OCI-LY7 (cell line): ENCODE data around the gene PLAAT5. TPM values are rescaled to one million over a fixed set of nuclear protein-coding genes. Genes with fewer than 3 reads are reported as not detected.

Experiments used
- BruUV-seq: library from RNA; stranded (reverse); fragments of 400-500 nt; replicated peaks from 2 replicates; lab custom pipeline; 2021; lab: Mats Ljungman, UMichigan
- CTCF ChIA-PET: fragments of 300-600 bp; sonication (Branson Sonifier 250); formaldehyde crosslinking; loops from one replicate; lab custom pipeline; 2022; ENCODE audit warnings: antibody characterized with exemption; ENCODE audit not compliant: unreplicated experiment; lab: Charles Lee
- POLR2A ChIA-PET: fragments of 300-600 bp; sonication (Branson Sonifier 250); formaldehyde crosslinking; loops from one replicate; lab custom pipeline; 2022; ENCODE audit warnings: antibody characterized with exemption; lab: Charles Lee
- DNase-seq: peaks from one replicate; pipeline ENCODE4 v3.0.0-alpha.2; 2015; ENCODE audit warnings: low spot score
- H2AFZ ChIP-seq: fragments of 200-600 bp; sonication (generic), shearing (Covaris generic); 2 replicates; pipeline ENCODE4 v1.6.1; 2014; ENCODE audit warnings: mild to moderate bottlenecking, antibody characterized with exemption, low read length, moderate library complexity
- H3K27ac ChIP-seq: fragments of 200-600 bp; sonication (generic); 2 replicates; pipeline ENCODE4 v1.5.1; 2014; ENCODE audit warnings: mixed run types, low read depth, mild to moderate bottlenecking, moderate library complexity, low read length, inconsistent platforms; ENCODE audit not compliant: poor library complexity, severe bottlenecking
- H3K36me3 ChIP-seq: fragments of 200-600 bp; sonication (generic); 2 replicates; pipeline ENCODE4 v1.6.1; 2014; ENCODE audit warnings: mild to moderate bottlenecking, antibody characterized with exemption, low read length, moderate library complexity, mixed read lengths; ENCODE audit not compliant: insufficient read depth
- H3K4me1 ChIP-seq: fragments of 200-600 bp; sonication (generic); 2 replicates; pipeline ENCODE4 v1.5.1; 2014; ENCODE audit warnings: mild to moderate bottlenecking, low read length; ENCODE audit not compliant: insufficient read depth, poor library complexity, severe bottlenecking
- H3K4me2 ChIP-seq: fragments of 200-600 bp; sonication (generic); 2 replicates; pipeline ENCODE4 v1.6.1; 2014; ENCODE audit warnings: mild to moderate bottlenecking, low read length
- H3K4me3 ChIP-seq: fragments of 200-600 bp; sonication (generic); 2 replicates; pipeline ENCODE4 v1.5.1; 2014; ENCODE audit warnings: mild to moderate bottlenecking, low read depth, low read length; ENCODE audit not compliant: poor library complexity, severe bottlenecking
- H3K79me2 ChIP-seq: fragments of 200-600 bp; sonication (generic); 2 replicates; pipeline ENCODE4 v1.6.1; 2016; ENCODE audit warnings: low read depth, mild to moderate bottlenecking, low read length, moderate library complexity, mixed read lengths; ENCODE audit not compliant: insufficient read depth
- H3K9me2 ChIP-seq: fragments of 200-600 bp; sonication (generic); 2 replicates; pipeline ENCODE4 v1.6.1; 2016; ENCODE audit warnings: mild to moderate bottlenecking, low read length, mixed read lengths; ENCODE audit not compliant: insufficient read depth
- H3K9me3 ChIP-seq: fragments of 200-600 bp; sonication (generic); 2 replicates; pipeline ENCODE4 v1.6.1; 2014; ENCODE audit warnings: mild to moderate bottlenecking, mixed run types, low read length, mixed read lengths
- H4K20me1 ChIP-seq: fragments of 200-600 bp; sonication (generic); 2 replicates; pipeline ENCODE4 v1.6.1; 2014; ENCODE audit warnings: mild to moderate bottlenecking, antibody characterized with exemption, low read length, moderate library complexity, mixed read lengths; ENCODE audit not compliant: insufficient read depth
- EZH2phosphoT487 ChIP-seq: fragments of 200-600 bp; sonication (generic); IDR thresholded peaks from 2 replicates; pipeline ENCODE4 v1.6.1; 2018; ENCODE audit warnings: low read depth, borderline replicate concordance, mild to moderate bottlenecking, mixed run types, antibody characterized with exemption, low read length, moderate library complexity, mixed read lengths
- intact Hi-C: fragments of 100-400 bp; cut with micrococcal nuclease; formaldehyde crosslinking; loops from one replicate; pipeline ENCODE4 v1.10.0; 2022; ENCODE audit not compliant: unreplicated experiment
- total RNA-seq, 2 experiments: library from RNA; depleted of rRNA in 1 of 2; stranded (reverse); fragments of >200 nt in 1 of 2; shearing (Covaris generic) in 1 of 2; gene quantifications; 2 replicates each; pipeline ENCODE4 v1.2.3, GENCODE V29; 2014 to 2022
- TF ChIP-seq, protein P1 (sequence below): fragments of 200-600 bp; sonication (generic); conservative IDR thresholded peaks from 2 replicates; pipeline ENCODE4 v1.5.1; 2014; ENCODE audit warnings: mild to moderate bottlenecking, antibody characterized with exemption, low read length, moderate library complexity, mixed read lengths

Gene PLAAT5
- total RNA-seq, 2 experiments from 2014 or later = not detected

DNA sequence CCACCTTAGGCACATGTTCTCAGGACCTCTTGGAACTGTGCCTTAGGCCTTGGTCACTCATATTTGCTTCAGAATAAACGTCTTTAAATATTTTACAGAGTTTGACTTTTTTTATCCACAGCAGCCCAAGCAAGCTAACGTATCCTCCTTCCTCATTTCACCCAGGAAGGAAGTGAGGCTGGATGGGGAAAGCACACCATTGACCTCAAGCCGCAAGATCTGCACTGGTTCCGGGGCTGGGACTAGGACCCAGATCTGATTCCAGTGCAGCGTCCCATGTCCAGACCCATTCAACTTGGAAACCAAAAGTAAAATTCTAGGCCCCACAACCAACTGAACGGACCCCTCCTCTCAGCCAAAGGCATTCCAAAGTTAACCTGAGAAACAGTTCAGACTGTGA, 12.5 kb upstream of the PLAAT5 start:
- DNase-seq = no peak
- Histone ChIP-seq H3K36me3 (no peaks in the 10 kb centered on the region), H3K4me2 (no peak overlapping the region), H3K27ac (no peak overlapping the region), H2AFZ (no peak overlapping the region), H3K9me3 (peaks cover 9% of the 10 kb centered on the region; the same call in 1 of the 2 replicates), H3K79me2 (no peaks in the 10 kb centered on the region), H4K20me1 (no peaks in the 10 kb centered on the region), H3K4me3 (no peak overlapping the region), H3K4me1 (no peaks in the 10 kb centered on the region), H3K9me2 (no peaks in the 10 kb centered on the region)
- BruUV-seq = no TSS peak
- intact Hi-C loops = no loop called here
- CTCF ChIA-PET = no interaction called here
- POLR2A ChIA-PET = no interaction called here
- TF ChIP-seq EZH2phosphoT487 = no peak
- TF ChIP-seq, protein P1, sequence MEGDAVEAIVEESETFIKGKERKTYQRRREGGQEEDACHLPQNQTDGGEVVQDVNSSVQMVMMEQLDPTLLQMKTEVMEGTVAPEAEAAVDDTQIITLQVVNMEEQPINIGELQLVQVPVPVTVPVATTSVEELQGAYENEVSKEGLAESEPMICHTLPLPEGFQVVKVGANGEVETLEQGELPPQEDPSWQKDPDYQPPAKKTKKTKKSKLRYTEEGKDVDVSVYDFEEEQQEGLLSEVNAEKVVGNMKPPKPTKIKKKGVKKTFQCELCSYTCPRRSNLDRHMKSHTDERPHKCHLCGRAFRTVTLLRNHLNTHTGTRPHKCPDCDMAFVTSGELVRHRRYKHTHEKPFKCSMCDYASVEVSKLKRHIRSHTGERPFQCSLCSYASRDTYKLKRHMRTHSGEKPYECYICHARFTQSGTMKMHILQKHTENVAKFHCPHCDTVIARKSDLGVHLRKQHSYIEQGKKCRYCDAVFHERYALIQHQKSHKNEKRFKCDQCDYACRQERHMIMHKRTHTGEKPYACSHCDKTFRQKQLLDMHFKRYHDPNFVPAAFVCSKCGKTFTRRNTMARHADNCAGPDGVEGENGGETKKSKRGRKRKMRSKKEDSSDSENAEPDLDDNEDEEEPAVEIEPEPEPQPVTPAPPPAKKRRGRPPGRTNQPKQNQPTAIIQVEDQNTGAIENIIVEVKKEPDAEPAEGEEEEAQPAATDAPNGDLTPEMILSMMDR = no peak

DNA sequence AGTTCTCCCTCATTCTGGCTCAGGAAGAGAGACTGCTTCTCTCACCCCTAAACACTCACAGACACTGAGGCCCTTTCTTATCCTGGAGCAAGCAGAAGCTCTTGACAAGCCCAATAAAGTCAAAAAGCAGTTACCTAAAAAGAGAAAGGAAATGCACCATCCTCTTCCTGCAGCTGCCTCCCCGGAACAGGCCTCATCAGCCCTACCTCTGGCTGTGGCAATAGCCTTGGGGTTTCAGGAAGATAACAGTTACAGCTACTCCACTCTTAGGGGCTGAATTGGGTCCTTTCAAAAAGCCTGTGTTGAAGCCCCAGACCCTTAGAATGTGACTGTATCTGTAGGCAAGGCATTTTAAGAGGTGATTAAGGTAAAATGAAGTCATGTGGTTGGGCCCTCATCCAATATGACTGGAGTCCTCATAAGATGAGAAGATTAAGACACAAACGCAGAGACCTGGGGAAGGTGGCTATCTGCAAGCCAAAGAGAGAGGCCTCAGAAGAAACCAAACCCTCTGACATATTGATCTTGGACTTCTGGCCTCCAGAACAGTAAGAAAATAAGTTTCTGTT, 11.4 kb upstream of the PLAAT5 start:
- no peaks in the 10 kb centered on the region for H3K79me2 ChIP-seq
- H4K20me1 ChIP-seq = no peaks in the 10 kb centered on the region
- intact Hi-C loops = no loop called here
- no peak overlapping the region for H3K27ac ChIP-seq
- H3K4me2 ChIP-seq = no peak overlapping the region
- no peaks in the 10 kb centered on the region for H3K9me2 ChIP-seq
- no peak overlapping the region for H2AFZ ChIP-seq
- peaks cover 9% of the 10 kb centered on the region; the same call in 1 of the 2 replicates for H3K9me3 ChIP-seq
- H3K4me1 ChIP-seq = no peaks in the 10 kb centered on the region
- BruUV-seq = no TSS peak
- no peaks in the 10 kb centered on the region for H3K36me3 ChIP-seq
- H3K4me3 ChIP-seq = no peak overlapping the region
- CTCF ChIA-PET = no interaction called here
- TF ChIP-seq, protein P1 = no peak
- TF ChIP-seq EZH2phosphoT487 = no peak
- DNase-seq = no peak
- POLR2A ChIA-PET = no interaction called here

DNA sequence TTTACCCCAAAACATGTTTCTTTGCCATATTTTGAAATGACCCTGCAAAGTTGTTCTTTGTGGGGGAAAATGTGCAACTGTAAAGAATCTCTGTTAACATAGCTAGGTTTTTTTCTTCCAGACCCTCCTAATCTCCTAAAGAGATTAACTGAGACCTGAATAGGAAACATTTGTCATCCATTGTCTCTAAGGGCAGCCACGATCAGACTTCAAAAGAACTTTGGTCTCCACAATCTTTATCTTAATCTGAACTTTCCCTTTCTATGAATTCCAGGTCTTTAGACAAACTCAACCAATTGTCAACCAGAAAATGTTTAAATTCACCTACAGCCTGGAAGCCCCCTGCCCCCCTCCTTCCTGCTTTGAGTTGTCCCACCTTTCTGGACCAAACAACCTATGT, 10.3 kb upstream of the PLAAT5 start:
- Histone ChIP-seq H3K27ac (no peak overlapping the region), H3K36me3 (no peaks in the 10 kb centered on the region), H3K4me3 (no peak overlapping the region), H2AFZ (no peak overlapping the region), H3K4me1 (no peaks in the 10 kb centered on the region), H4K20me1 (no peaks in the 10 kb centered on the region), H3K79me2 (no peaks in the 10 kb centered on the region), H3K9me2 (no peaks in the 10 kb centered on the region), H3K9me3 (peaks cover 9% of the 10 kb centered on the region; the same call in 1 of the 2 replicates), H3K4me2 (no peak overlapping the region)
- intact Hi-C loops = no loop called here
- ChIA-PET POLR2A (no interaction called here), CTCF (no interaction called here)
- TF ChIP-seq EZH2phosphoT487 = no peak
- TF ChIP-seq, protein P1 = no peak
- DNase-seq = no peak
- no TSS peak for BruUV-seq
